GM18526 (cell line): ENCODE data around the gene NUP93.

ENCODE experiments used
- POLR2A ChIP-seq: IDR thresholded peaks from 3 replicates; pipeline ENCODE4 v1.6.1; 2011; ENCODE audit not compliant: insufficient read length; ENCODE audit errors: extremely low read depth

The NUP93 gene

GRCh38 chr16:56869513-56870275 is 139.8 kb downstream of the NUP93 start:
- no peak for TF ChIP-seq POLR2A

- no peak for TF ChIP-seq POLR2A
Measured at GRCh38 chr16:56870276-56870888, 140.5 kb downstream of the NUP93 start.

- TF ChIP-seq POLR2A, result no peak
Measured at GRCh38 chr16:56871172-56871593, 141.3 kb downstream of the NUP93 start.

GRCh38 chr16:56872863-56873391 is 143.0 kb downstream of the NUP93 start:
- no peak for TF ChIP-seq POLR2A

GRCh38 chr16:56874800-56875199 is 144.9 kb downstream of the NUP93 start:
- TF ChIP-seq POLR2A, result no peak

GRCh38 chr16:56876048-56876447 is 146.1 kb downstream of the NUP93 start:
- no peak for TF ChIP-seq POLR2A

- no peak for TF ChIP-seq POLR2A
Measured at GRCh38 chr16:56877486-56878182, 147.7 kb downstream of the NUP93 start.

- TF ChIP-seq POLR2A, result no peak
Measured at GRCh38 chr16:56878282-56878854, 148.4 kb downstream of the NUP93 start.

- no peak for TF ChIP-seq POLR2A
Measured at GRCh38 chr16:56879276-56879675, 149.3 kb downstream of the NUP93 start.

GRCh38 chr16:56880176-56880575 is 150.2 kb downstream of the NUP93 start:
- no peak for TF ChIP-seq POLR2A

GRCh38 chr16:56880685-56881084 is 150.8 kb downstream of the NUP93 start:
- TF ChIP-seq POLR2A, result no peak

- no peak for TF ChIP-seq POLR2A
Measured at GRCh38 chr16:56882077-56882800, 152.3 kb downstream of the NUP93 start.

GRCh38 chr16:56883586-56883985 is 153.7 kb downstream of the NUP93 start:
- TF ChIP-seq POLR2A, result no peak

- no peak for TF ChIP-seq POLR2A
Measured at GRCh38 chr16:56884026-56884582, 154.2 kb downstream of the NUP93 start.
